SIG-M5 treated with dmso at 0.1 percent for 504 hours (cell line): ENCODE results near the gene GJB2.

ENCODE experiments used
- DNase-seq: peaks from one replicate; lab custom pipeline; 2025; ENCODE audit not compliant: unreplicated experiment; lab: John Stamatoyannopoulos, UW

GJB2 gene

DNA sequence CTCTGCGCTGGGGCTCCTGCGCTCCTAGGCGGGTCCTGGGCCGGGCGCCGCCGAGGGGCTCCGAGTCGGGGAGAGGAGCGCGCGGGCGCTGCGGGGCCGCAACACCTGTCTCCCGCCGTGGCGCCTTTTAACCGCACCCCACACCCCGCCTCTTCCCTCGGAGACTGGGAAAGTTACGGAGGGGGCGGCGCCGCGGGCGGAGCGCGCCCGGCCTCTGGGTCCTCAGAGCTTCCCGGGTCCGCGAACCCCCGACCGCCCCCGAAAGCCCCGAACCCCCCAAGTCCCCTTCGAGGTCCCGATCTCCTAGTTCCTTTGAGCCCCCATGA, at the start of gene GJB2:
Gene GJB2, minus strand, starts transcription at position 103 of the 326 bp plus-strand sequence. CDS start 3,357 bp downstream, outside the sequence.
- no peak for DNase-seq

DNA sequence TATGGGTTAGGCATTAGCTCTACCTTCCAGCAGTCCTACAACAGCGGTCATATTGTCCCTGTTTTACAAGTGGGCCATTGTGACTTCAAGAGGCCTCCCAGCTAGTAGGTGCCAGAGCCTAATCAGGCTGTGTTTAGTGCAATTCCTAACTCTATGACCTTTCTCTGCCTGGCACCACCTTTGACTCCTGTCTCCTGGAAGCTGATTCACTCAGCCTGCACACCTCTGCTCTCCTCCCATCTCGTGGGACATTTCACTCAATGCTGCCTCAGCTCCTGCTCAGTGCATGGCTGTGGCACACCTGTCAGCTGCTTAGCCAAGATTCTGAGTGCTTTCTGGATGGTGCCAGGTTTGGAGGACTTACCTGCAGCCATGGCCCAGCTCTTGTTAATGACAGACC, 48.9 kb upstream of the GJB2 start:
- no peak for DNase-seq

- DNase-seq = no peak
Measured at GRCh38 chr13:20239748-20240147, 47.0 kb upstream of the GJB2 start.

- no peak for DNase-seq
Measured at GRCh38 chr13:20232556-20233277, 40.0 kb upstream of the GJB2 start.

DNA sequence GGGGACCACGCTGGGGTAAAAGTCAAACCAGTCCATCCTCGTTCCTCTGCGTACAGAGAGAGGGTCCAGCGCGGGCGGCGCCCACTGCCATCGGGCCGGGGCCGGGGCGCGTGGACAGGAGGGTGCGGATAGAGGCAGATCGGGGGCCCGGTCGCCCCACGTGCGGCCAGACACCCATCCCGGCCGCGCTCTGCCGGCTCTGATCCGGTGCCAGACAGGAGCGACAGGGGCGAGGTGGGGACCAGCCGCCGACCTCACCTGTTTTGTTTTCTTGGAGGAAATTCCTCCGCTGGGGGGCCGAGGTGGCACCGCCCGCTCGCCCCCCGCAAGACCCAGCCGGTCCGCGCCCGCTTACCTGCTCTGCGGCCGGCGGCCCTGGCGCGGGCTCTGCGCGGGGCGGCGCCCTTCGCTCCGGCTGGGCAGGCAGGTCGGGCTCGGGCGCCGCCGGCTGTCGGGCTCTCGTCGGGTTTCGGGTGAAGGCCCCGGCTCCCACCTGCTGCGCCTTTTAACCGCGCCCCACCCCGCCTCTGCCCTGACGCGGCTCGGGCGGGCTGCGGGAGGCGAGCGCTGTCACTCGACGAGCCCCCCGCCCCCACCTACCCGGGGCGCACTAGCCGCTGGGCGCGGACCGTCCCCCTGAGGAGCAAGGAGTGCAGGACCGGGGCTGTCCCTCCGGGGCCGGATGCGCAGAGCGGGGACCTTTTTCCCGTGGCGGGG, 39.3 kb upstream of the GJB2 start, which contains the start of gene GJB6:
Gene GJB6, minus strand, starts transcription at position 481 of the 717 bp plus-strand sequence. CDS start 8,839 bp downstream, outside the sequence.
- no peak for DNase-seq

GRCh38 chr13:20230913-20231838, 38.4 kb upstream of the GJB2 start:
- DNase-seq = no peak

DNA sequence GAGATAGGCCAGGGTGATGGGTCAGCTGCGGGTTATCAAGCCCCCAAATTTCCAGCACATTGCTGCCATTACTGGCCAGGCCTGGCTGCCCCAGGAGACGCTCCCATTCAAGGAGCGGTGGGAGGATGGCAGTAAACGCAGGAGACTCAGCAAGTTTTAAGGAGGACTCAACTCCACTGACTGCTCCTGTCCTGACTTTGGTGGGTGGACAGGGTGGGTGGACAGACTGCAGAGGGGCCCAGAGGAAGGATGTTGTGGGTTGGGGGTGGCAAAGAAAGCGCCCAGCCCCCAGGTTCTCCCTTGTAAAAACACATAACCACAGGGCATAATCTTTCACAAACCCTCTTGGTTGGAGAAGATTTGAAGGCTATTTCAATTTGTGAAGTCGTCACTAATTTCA, 35.0 kb upstream of the GJB2 start:
- no peak for DNase-seq

DNA sequence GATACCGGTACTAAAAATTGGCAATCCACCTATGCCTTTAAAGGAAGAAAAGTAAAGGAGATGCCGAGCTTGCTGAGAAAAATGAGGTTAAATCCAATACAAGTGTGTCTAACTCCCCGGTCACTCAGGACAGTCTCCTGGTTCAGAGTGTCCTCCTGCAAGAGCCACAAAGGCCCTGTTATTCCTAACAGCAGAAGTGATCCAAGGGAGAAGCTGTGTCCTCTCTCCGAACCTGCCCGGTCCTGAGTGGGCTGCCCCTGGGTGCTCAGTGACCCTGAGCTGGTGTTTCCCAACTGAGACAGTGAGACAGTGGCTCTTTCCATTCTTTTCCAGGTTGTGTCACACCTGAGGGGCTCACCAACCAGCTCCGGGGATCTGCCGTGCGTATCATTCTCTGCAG, 34.5 kb upstream of the GJB2 start:
- DNase-seq = no peak

GRCh38 chr13:20222553-20222952, 29.8 kb upstream of the GJB2 start:
- no peak for DNase-seq

- DNase-seq = peak; percentile 97
Measured at GRCh38 chr13:20221772-20222171, 29.0 kb upstream of the GJB2 start.

GRCh38 chr13:20219577-20219976, 26.8 kb upstream of the GJB2 start:
- peak; percentile 9 for DNase-seq

GRCh38 chr13:20217168-20217567, 24.4 kb upstream of the GJB2 start:
- DNase-seq = no peak

GRCh38 chr13:20209948-20210347, 17.2 kb upstream of the GJB2 start:
- no peak for DNase-seq

DNA sequence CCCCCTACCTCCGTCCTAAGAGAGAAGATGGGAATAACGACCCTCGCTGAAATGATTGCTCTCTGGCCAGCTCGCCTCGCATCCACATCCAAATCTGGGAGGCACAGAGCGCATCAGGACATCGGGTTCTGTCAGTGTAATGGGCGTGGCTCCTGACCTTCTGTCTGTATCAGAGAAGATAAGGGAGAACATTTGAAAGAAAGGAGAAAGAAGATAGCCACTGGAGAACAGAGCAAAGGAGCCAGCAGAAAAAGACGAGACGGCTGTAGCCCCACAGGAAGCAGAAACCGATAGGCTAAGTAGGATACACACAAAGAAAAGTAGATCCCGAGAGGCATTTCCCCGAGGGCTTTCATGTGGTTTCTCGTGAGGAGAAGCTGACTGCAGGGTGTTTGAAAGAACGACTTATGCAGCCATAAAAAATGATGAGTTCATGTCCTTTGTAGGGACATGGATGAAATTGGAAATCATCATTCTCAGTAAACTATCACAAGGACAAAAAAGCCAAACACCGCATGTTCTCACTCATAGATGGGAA, 14.0 kb upstream of the GJB2 start:
- DNase-seq = no peak

GRCh38 chr13:20206065-20206697, 13.4 kb upstream of the GJB2 start:
- no peak for DNase-seq

DNA sequence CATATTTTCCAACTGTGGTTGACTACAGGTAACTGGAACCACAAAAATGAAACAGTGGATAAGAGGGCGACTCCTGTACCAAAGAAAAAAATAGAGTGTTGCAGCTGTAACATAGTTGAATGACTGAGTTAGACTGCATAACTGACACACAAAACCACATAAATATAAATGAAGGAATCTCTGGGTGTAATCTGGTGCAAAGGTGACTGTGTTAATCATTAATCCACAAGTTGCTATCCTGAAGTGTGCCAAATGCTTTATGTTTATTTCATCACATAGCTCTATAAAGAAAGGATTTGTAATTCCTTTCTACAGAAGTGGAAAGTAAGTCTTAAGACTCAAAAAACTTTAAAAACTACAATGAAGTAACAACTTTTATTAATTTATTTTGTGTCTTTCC, 6.0 kb upstream of the GJB2 start:
- no peak for DNase-seq

GRCh38 chr13:20197361-20197834, 4.7 kb upstream of the GJB2 start:
- peak; percentile 63 for DNase-seq

DNA sequence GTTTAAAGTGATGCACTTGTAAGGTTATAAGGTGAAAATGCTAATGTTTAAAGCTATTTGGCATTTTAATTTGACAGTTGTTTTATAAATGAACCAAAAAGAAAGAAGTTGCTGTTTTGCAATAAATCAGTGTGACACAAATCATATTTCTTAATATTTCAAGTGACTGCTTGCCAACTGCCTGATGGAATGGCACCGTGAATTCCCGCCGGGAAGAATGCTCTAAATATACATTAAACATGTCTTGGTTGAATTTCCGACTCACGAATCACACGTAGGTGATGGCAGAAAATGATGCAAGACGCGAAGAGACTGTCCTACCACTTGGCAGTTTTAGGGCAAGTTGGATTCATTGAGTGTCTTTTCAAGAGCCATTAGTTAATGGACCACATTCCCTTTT, 3.1 kb upstream of the GJB2 start:
- no peak for DNase-seq

- no peak for DNase-seq
Measured at GRCh38 chr13:20193907-20194631, 1.3 kb upstream of the GJB2 start.
